ENCODE measurements around the gene PALLD.

The PALLD gene

DNA sequence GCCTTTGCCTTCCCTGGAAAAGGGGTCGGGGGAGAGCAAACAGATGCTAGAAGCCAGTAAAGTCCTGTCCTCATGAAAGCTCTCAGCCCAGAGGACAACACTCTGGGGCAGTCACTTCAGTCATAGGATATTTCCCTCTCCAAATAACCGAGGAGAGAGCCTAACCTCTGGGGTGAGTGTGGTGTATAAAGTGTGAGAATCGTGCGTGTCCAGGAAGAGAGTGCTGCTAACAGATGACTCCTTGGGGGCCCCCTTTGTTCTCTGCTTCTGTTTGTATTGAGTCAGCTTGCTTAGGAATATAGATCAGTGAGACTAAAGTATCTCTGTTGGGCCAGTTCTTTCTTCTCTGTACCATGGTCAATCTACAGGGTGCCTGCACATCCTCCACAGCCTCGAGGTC is 247.2 kb downstream of the PALLD start:
- Mint-ChIP-seq H3K27ac (no peak overlapping the region), H3K27me3 (peaks cover 17% of the 10 kb centered on the region), H3K4me1 (ENCODE audit: low read depth) (no peaks in the 10 kb centered on the region), H3K4me3 (no peak overlapping the region), H3K36me3 (ENCODE audit: low read depth) (no peaks in the 10 kb centered on the region), H3K9me3 (no peaks in the 10 kb centered on the region)
- no peak for DNase-seq

DNA sequence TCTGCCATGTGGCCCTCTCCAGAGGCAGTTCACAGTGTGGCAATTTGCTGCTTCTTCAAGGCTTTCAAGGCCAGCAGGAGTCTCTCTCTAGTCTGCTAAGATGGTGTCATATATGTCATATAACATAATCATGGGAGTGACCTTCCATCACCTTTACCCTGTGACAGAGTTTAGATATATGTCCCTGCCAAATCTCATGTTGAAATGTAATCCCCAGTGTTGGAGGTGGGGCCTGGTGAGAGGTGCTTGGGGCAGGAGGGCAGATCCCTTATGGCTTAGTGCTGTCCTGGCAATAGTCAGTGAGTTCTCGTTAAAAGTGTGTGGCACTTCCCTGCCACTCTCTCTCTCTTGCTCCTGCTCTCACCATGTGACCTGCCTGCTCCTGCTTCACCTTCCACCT is 252.0 kb downstream of the PALLD start:
- no peak overlapping the region for H3K4me3 Mint-ChIP-seq
- H3K36me3 Mint-ChIP-seq (ENCODE audit: low read depth): no peaks in the 10 kb centered on the region
- H3K27me3 Mint-ChIP-seq: peaks cover 12% of the 10 kb centered on the region
- no peaks in the 10 kb centered on the region for H3K4me1 Mint-ChIP-seq (ENCODE audit: low read depth)
- DNase-seq: no peak
- no peaks in the 10 kb centered on the region for H3K9me3 Mint-ChIP-seq
- H3K27ac Mint-ChIP-seq: no peak overlapping the region

DNA sequence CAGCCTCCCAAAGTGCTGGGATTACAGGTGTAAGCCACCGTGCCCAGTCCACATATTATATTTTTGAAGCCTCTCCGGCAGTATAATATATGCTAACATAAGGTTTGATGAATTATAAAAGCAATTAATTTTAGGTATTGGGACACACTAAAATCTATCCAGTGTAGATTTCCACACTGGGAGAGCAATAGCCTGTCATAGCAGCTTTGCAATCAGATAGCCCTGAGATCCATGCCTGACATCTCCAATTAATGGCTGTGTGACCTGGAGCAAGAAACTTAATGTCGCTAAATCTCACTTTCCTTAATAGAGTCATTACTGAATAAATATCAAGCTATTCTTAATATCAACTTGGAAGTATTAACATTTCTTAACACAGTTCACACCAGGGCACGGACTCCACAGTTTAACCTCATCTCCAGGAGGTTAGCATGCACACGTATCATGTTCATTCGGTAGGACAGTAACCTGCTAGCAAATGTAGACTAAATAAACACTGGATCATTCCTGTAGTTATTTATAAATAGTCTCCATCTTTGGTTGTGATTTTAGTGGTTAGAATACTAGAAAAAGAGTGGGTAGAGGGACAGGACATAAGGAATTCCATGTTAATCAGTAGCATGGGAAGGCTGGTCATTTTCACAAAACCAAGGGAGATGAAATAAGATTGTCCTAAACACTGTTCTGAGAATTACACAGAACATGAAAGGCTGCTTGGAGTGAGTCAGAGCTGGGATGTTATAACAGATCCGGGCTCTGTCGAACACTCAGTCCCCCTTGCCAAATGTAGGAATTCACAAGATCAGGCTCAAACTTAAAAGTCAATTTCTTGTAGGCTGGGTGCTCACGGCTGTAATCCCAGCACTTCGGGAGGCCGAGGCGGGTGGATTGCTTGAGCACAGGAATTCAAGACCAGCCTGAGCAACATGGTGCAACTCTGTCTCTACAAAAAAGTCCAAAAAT is 254.7 kb downstream of the PALLD start:
- Mint-ChIP-seq H3K27me3 (peaks cover 5% of the 10 kb centered on the region), H3K27ac (no peak overlapping the region), H3K9me3 (no peaks in the 10 kb centered on the region), H3K4me3 (no peak overlapping the region), H3K36me3 (ENCODE audit: low read depth) (no peaks in the 10 kb centered on the region), H3K4me1 (ENCODE audit: low read depth) (no peaks in the 10 kb centered on the region)
- DNase-seq: no peak

DNA sequence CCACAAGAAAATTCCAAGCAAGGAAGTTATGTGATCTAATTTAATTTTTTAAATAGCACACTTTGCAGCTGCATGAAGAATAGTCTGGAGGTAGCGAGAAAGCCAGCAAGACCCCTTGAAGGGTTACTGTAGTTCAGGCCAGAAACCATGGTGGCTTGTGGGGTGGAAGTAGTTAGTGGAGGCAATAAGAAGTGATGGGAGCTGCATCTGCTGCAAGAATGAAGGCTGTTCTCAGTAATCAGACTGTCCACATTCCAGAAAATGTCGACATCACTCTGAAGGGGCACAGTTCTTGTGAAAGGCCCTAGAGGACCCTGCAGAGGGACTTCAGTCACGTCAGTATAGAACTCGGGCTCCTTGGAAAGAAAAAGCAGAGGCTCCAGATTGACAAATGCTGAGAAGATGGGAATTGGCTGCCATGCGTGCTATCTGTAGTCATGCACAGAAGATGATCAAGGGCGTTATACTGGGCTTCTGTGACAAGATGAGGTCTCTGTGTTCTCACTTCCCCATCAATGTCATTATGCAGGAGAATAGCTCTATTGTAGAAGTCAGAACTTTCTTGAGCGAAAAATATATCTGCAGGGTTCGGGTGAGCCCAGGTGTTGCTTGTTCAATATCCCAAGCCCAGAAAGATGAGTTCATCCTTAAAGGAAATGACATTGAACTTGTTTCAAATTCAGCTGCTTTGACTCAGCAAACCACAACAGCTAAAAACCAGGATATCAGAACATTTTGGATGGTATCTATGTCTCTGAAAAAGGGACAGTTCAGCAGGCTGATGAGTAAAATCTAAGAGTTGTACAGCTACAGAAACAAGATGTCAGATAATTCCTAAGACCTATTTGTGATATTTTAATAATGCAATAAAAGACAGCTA is 259.0 kb downstream of the PALLD start:
- no peak overlapping the region for H3K27ac Mint-ChIP-seq
- no peak for DNase-seq
- H3K4me1 Mint-ChIP-seq (ENCODE audit: low read depth): no peaks in the 10 kb centered on the region
- no peak overlapping the region for H3K4me3 Mint-ChIP-seq
- no peaks in the 10 kb centered on the region for H3K9me3 Mint-ChIP-seq
- no peaks in the 10 kb centered on the region for H3K36me3 Mint-ChIP-seq (ENCODE audit: low read depth)
- peaks cover 5% of the 10 kb centered on the region for H3K27me3 Mint-ChIP-seq

DNA sequence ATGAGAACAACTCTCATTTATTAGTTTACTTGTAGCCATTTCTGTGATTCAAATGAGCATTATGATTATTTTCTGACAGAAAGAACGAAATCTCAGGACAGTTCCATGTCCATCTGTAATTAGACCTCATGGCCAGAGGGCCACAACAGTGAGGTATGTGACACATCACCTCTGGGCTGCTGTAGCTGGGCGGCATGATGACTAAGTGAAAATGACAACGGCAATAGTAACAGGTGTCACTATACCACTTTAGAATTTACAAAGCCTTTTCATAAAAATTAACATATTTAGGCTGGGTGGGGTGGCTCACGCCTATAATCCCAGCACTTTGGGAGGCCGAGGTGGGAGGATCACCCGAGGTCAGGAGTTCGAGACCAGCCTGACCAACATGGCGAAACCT is 260.6 kb downstream of the PALLD start:
- Mint-ChIP-seq H3K36me3 (ENCODE audit: low read depth) (no peaks in the 10 kb centered on the region), H3K27ac (no peak overlapping the region), H3K4me3 (no peak overlapping the region), H3K4me1 (ENCODE audit: low read depth) (no peaks in the 10 kb centered on the region), H3K27me3 (peaks cover 3% of the 10 kb centered on the region), H3K9me3 (no peaks in the 10 kb centered on the region)
- no peak for DNase-seq

DNA sequence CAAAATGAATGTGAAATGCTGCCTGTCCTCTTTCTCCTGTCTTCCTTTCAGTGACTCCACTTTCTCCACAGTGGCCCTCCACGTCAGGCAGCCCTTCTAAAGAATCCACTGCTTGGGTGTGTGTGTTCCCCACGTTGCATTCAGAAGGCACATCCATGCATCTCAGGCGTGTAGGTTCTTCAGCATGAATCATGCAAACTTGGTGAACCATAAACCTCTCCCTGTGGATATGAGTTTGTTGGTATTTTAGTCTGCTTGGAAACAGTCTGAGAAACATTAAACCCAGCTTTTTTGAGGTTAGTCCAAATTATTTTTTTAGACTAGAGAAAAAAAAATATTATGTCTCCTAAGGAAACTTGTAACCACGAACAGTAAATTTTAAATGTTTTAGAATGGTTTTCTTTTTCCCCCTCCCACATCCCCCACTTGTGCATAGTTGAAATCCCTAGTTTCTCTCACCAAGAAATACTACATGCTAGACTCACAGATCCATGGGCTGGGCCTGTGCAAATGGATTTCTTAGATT is 261.6 kb downstream of the PALLD start:
- Mint-ChIP-seq H3K4me3 (no peak overlapping the region), H3K4me1 (ENCODE audit: low read depth) (no peaks in the 10 kb centered on the region), H3K27ac (no peak overlapping the region), H3K36me3 (ENCODE audit: low read depth) (no peaks in the 10 kb centered on the region), H3K27me3 (peaks cover 3% of the 10 kb centered on the region), H3K9me3 (no peaks in the 10 kb centered on the region)
- DNase-seq: no peak

DNA sequence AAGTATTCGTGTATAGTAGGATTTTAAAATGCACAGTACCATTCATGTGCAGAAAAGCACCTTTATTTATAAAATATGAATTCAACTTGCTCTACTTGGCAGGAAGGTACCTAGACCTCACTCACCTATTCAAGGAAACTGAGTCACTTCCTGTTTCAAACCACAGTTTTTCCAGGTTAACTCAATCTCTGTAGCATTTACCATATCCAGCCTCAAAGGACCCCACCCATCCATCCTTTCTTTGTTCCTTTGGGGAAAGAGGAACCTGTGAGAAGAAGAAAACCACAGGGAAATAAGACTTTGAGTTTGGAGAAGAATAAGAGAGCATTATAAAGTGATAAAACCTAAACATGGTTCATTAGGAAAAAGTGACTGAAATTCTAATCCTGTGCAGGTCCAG is 262.5 kb downstream of the PALLD start:
- no peaks in the 10 kb centered on the region for H3K36me3 Mint-ChIP-seq (ENCODE audit: low read depth)

DNA sequence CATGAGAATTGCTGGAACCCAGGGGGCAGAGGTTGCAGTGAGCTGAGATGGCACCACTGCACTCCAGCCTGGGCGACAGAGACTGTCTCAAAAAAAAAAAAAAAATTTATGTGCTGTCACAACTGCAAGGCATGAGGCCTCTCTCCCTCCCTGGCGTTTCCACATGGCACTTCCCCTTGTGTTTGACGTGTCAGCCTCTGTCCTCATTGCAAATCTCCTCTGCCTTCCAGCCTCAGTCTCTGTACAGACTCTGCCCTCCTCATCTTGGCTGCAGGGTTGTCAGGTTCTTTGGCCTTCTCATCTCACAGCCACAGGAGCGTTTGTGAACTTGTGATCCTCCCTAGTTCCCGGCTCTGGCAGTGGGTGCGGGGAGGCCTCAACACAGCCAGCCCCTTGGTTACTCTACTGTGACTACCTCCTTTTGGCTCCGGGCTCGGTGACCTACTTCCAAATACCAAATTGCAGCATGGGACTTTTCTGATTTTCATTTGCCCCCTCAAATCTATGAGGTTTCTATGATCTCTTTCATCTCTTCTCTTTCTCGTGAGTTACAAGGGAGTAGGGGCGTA is 263.2 kb downstream of the PALLD start:
- H3K27ac Mint-ChIP-seq: no peak overlapping the region

More for the DNA sequence above, 262.5 kb downstream of the PALLD start:
- no peak overlapping the region for H3K27ac Mint-ChIP-seq
- DNase-seq: no peak
- H3K9me3 Mint-ChIP-seq: no peaks in the 10 kb centered on the region
- H3K27me3 Mint-ChIP-seq: no peaks in the 10 kb centered on the region
- H3K4me1 Mint-ChIP-seq (ENCODE audit: low read depth): no peaks in the 10 kb centered on the region
- H3K4me3 Mint-ChIP-seq: no peak overlapping the region

DNA sequence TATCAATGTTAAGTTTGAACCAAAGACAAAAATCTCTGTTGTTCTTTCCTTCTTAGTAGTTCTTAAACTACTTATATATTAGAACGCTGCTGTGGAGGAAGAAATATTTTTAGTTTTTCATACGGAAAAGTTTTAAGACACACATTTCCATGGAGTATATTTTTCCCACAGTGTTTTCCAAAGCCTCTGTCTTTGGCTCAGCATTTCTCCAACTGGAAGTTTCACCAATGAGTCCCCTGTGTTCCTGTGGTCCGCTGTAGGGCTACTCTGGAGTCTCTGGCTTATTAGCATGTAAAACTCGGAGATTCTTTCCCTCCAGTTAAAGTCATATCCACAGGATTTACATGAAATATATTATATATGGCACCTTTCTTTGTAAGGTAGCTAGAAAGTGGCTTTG is 264.2 kb downstream of the PALLD start:
- no peak for DNase-seq
- Mint-ChIP-seq H3K27ac (no peak overlapping the region), H3K27me3 (no peaks in the 10 kb centered on the region), H3K9me3 (no peaks in the 10 kb centered on the region), H3K4me1 (ENCODE audit: low read depth) (no peaks in the 10 kb centered on the region), H3K4me3 (no peak overlapping the region), H3K36me3 (ENCODE audit: low read depth) (no peaks in the 10 kb centered on the region)

More for the DNA sequence above, 263.2 kb downstream of the PALLD start:
- Mint-ChIP-seq H3K9me3 (no peaks in the 10 kb centered on the region), H3K4me3 (no peak overlapping the region), H3K36me3 (ENCODE audit: low read depth) (no peaks in the 10 kb centered on the region), H3K27me3 (no peaks in the 10 kb centered on the region), H3K4me1 (ENCODE audit: low read depth) (no peaks in the 10 kb centered on the region)
- DNase-seq: no peak

DNA sequence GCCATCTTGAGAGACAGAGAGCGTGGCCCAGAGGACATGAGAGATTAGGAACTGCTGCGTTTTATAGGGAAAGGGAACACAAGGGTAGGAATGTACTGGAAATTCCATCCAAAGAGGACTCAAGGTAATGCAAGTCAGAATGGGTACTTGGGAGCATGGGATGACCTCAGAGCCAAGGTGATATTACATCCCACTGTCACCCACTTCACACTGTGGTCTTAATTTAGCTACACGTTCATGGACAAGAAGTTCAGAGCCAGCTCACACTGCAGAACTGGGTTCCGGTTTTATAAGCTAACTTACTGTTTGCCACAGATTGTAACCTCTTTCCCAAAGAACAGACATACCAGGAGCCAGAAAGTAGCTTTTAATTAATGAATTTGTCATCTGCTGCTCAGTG is 268.5 kb downstream of the PALLD start:
- Mint-ChIP-seq H3K4me3 (no peak overlapping the region), H3K4me1 (ENCODE audit: low read depth) (no peaks in the 10 kb centered on the region), H3K27ac (no peak overlapping the region), H3K36me3 (ENCODE audit: low read depth) (no peaks in the 10 kb centered on the region), H3K9me3 (no peaks in the 10 kb centered on the region), H3K27me3 (peaks cover 7% of the 10 kb centered on the region)
- no peak for DNase-seq

DNA sequence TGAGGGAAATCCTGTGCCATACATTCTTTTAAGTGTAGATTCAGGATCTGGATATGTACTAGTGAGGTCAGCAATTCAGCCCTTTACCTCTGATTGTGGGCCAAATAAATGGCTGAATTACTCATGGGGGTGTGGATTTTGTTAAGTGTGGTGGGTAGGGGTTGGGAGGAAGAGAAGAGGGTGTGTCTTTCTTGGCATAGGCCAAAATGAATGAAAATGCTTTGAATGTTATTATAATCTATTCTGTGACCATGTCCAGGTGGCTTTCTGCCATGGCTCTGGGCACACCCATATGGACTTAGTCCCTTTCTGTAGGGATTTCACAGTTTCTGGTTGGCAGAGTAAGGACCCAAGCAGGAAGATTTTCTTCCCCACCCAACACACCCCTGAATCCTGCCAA is 268.9 kb downstream of the PALLD start:
- Mint-ChIP-seq H3K4me1 (ENCODE audit: low read depth) (no peaks in the 10 kb centered on the region), H3K27me3 (peaks cover 10% of the 10 kb centered on the region), H3K36me3 (ENCODE audit: low read depth) (no peaks in the 10 kb centered on the region), H3K9me3 (no peaks in the 10 kb centered on the region), H3K27ac (no peak overlapping the region), H3K4me3 (no peak overlapping the region)
- no peak for DNase-seq

DNA sequence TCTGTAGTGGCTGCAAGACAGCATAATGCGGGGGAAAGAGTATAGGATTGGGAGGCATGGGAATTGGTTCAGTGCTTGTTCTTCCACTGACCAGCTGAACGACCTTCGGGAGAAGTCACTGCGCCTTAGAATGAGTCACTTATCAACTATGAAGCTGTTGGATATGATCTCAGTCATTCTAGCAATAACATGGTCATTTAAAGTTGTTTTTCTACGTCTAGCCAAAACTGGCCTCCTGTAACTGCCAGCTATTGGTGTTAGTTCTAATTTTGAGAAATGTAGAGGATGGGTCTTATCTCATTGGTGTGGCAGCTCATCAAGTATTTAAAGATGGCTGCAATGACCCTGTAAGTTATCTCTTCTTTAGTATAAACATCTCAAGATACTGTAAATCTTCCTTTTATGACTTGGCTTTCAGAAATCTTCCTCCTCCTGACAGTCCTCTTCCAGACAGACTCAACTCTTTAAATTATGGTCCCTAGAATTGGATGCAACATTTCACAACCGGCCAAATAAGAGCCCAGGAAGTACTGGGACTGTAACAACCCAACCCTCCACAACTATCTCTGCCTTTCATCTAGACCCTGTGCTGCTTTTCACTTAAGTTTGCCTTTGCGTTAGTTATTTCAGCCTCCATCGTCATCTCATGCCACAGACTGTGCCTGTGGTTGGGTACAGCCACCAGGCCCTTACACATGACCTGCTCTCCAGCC is 269.9 kb downstream of the PALLD start:
- Mint-ChIP-seq H3K9me3 (no peaks in the 10 kb centered on the region), H3K36me3 (ENCODE audit: low read depth) (no peaks in the 10 kb centered on the region), H3K4me3 (no peak overlapping the region), H3K27me3 (peaks cover 10% of the 10 kb centered on the region), H3K4me1 (ENCODE audit: low read depth) (no peaks in the 10 kb centered on the region), H3K27ac (no peak overlapping the region)
- DNase-seq: no peak

DNA sequence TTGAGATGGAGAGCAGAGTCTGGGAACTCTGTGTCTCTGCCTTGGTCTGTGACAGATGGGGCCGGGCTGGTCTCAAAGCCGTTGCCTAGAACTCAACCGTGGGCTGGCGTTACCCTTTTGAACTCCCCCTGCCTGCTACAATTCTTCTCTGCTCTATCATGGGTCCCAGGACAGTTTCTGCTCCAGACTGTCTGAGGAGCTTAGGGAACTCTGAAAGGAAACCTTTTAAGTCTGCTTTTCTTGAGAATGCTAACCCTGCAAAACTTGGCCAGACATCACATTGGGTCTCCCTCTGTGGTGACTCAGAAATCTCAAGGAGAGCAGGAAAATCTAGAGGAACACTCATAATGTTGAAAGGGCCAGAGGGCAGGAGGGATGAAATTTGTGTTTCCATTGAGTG is 272.6 kb downstream of the PALLD start:
- no peak overlapping the region for H3K27ac Mint-ChIP-seq
- no peak overlapping the region for H3K4me3 Mint-ChIP-seq
- no peak for DNase-seq
- peaks cover 14% of the 10 kb centered on the region for H3K27me3 Mint-ChIP-seq
- H3K36me3 Mint-ChIP-seq (ENCODE audit: low read depth): no peaks in the 10 kb centered on the region
- no peaks in the 10 kb centered on the region for H3K4me1 Mint-ChIP-seq (ENCODE audit: low read depth)
- H3K9me3 Mint-ChIP-seq: no peaks in the 10 kb centered on the region

DNA sequence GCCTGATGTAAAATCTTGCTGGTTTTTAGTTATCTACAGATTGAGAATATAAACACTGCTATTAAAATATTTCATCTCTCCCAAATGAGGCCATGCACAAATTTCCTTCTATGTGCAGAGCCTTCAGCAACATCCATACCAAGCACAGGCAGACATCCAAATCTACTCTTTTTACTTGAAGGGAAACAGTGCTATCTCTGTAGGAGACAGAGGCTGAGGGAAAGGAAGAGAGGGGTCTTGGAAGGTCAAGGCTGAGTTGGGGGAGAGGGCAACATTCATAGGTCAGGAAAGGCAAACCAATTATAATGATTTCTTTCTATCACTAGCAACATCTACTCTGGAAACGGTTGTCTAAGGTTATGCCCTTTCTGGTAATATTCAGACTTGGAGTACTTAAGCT is 273.0 kb downstream of the PALLD start:
- no peak for DNase-seq
- Mint-ChIP-seq H3K9me3 (no peaks in the 10 kb centered on the region), H3K36me3 (ENCODE audit: low read depth) (no peaks in the 10 kb centered on the region), H3K27ac (no peak overlapping the region), H3K27me3 (peaks cover 14% of the 10 kb centered on the region), H3K4me3 (no peak overlapping the region), H3K4me1 (ENCODE audit: low read depth) (no peaks in the 10 kb centered on the region)
